H9 (cell line): ENCODE data around the gene XAF1. TPM values are rescaled to one million over a fixed set of nuclear protein-coding genes. Genes with fewer than 3 reads are reported as not detected.

Source experiments
- DNase-seq: peaks from one replicate; pipeline ENCODE4 v3.0.0-alpha.2; 2017
- H2AFZ ChIP-seq: one replicate; pipeline ENCODE4 v1.6.1; 2013; ENCODE audit warnings: mild to moderate bottlenecking, low read length, control low read depth, moderate library complexity
- H2AK5ac ChIP-seq: 2 replicates; pipeline ENCODE4 v1.6.1; 2013; ENCODE audit warnings: low read length, control low read depth, mixed read lengths; ENCODE audit not compliant: insufficient read length
- H2BK120ac ChIP-seq: one replicate; pipeline ENCODE4 v1.6.1; 2013; ENCODE audit warnings: low read depth, mild to moderate bottlenecking, low read length, control low read depth, inconsistent platforms; ENCODE audit not compliant: poor library complexity, severe bottlenecking
- H2BK12ac ChIP-seq: 2 replicates; pipeline ENCODE4 v1.6.1; 2013; ENCODE audit warnings: low read length, control low read depth, mixed read lengths, low read depth; ENCODE audit not compliant: insufficient read length
- H2BK15ac ChIP-seq: 2 replicates; pipeline ENCODE4 v1.6.1; 2013; ENCODE audit warnings: low read depth, low read length, control low read depth
- H2BK20ac ChIP-seq: one replicate; pipeline ENCODE4 v1.6.1; 2013; ENCODE audit warnings: low read depth, mild to moderate bottlenecking, low read length, control low read depth, inconsistent platforms; ENCODE audit not compliant: poor library complexity, severe bottlenecking
- H2BK5ac ChIP-seq: 2 replicates; pipeline ENCODE4 v1.6.1; 2013; ENCODE audit warnings: low read length, control low read depth, mixed read lengths; ENCODE audit not compliant: insufficient read length
- H3K14ac ChIP-seq: 2 replicates; pipeline ENCODE4 v1.6.1; 2013; ENCODE audit warnings: low read length, control low read depth; ENCODE audit not compliant: insufficient read depth
- H3K18ac ChIP-seq: 2 replicates; pipeline ENCODE4 v1.6.1; 2013; ENCODE audit warnings: low read depth, mild to moderate bottlenecking, mixed read lengths, low read length, control low read depth; ENCODE audit not compliant: insufficient read length
- H3K23ac ChIP-seq: 2 replicates; pipeline ENCODE4 v1.6.1; 2013; ENCODE audit warnings: low read length, control low read depth, mixed read lengths, low read depth; ENCODE audit not compliant: insufficient read length
- H3K23me2 ChIP-seq: 2 replicates; pipeline ENCODE4 v1.6.1; 2013; ENCODE audit warnings: low read depth, mild to moderate bottlenecking, mixed read lengths, low read length, control low read depth; ENCODE audit not compliant: insufficient read length, poor library complexity, severe bottlenecking
- H3K27ac ChIP-seq: 2 replicates; pipeline ENCODE4 v1.5.1; 2013; ENCODE audit warnings: low read length, control low read depth, mixed read lengths, low read depth; ENCODE audit not compliant: insufficient read length
- H3K27me3 ChIP-seq: 2 replicates; pipeline ENCODE4 v1.6.1; 2013; ENCODE audit warnings: low read length, control low read depth, inconsistent platforms; ENCODE audit not compliant: insufficient read depth
- H3K4ac ChIP-seq: 2 replicates; pipeline ENCODE4 v1.6.1; 2013; ENCODE audit warnings: low read depth, mild to moderate bottlenecking, control low read depth, inconsistent platforms, low read length, moderate library complexity
- H3K4me1 ChIP-seq: 2 replicates; pipeline ENCODE4 v1.6.1; 2013; ENCODE audit warnings: low read length, control low read depth, inconsistent platforms; ENCODE audit not compliant: insufficient read depth
- H3K4me2 ChIP-seq: 2 replicates; pipeline ENCODE4 v1.6.1; 2013; ENCODE audit warnings: low read length, control low read depth, mixed read lengths; ENCODE audit not compliant: insufficient read length, insufficient read depth
- H3K56ac ChIP-seq: 2 replicates; pipeline ENCODE4 v1.6.1; 2013; ENCODE audit warnings: low read depth, mild to moderate bottlenecking, mixed read lengths, low read length, control low read depth; ENCODE audit not compliant: insufficient read length
- H3K79me1 ChIP-seq: 2 replicates; pipeline ENCODE4 v1.6.1; 2013; ENCODE audit warnings: low read depth, mild to moderate bottlenecking, moderate library complexity, low read length, control low read depth, inconsistent platforms; ENCODE audit not compliant: insufficient read depth, poor library complexity, severe bottlenecking
- H3K79me2 ChIP-seq: 2 replicates; pipeline ENCODE4 v1.6.1; 2013; ENCODE audit warnings: low read length, control low read depth, inconsistent platforms; ENCODE audit not compliant: insufficient read depth
- H3K9ac ChIP-seq: 2 replicates; pipeline ENCODE4 v1.6.1; 2013; ENCODE audit warnings: low read length, control low read depth, mixed read lengths; ENCODE audit not compliant: insufficient read length; ENCODE audit errors: extremely low read depth
- H3K9me3 ChIP-seq: one replicate; pipeline ENCODE4 v1.6.1; 2013; ENCODE audit warnings: low read depth, low read length, inconsistent platforms; ENCODE audit not compliant: control insufficient read depth
- H3T11ph ChIP-seq: one replicate; pipeline ENCODE4 v1.6.1; 2013; ENCODE audit warnings: mild to moderate bottlenecking, low read length, control low read depth, inconsistent platforms
- H4K20me1 ChIP-seq: one replicate; pipeline ENCODE4 v1.6.1; 2013; ENCODE audit not compliant: control insufficient read depth, insufficient read length, insufficient read depth
- H4K5ac ChIP-seq: 2 replicates; pipeline ENCODE4 v1.6.1; 2013; ENCODE audit warnings: low read depth, mild to moderate bottlenecking, mixed read lengths, low read length, control low read depth; ENCODE audit not compliant: insufficient read length
- H4K8ac ChIP-seq: replicated peaks from 2 replicates; pipeline ENCODE4 v1.6.1; 2013; ENCODE audit warnings: low read length, control low read depth, mixed read lengths, low read depth; ENCODE audit not compliant: insufficient read length
- H4K91ac ChIP-seq: 2 replicates; pipeline ENCODE4 v1.6.1; 2013; ENCODE audit warnings: low read depth, mild to moderate bottlenecking, moderate library complexity, mixed read lengths, low read length, control low read depth; ENCODE audit not compliant: insufficient read length
- H3K27ac Mint-ChIP-seq, 3 experiments: 2 replicates in 2 of 3; 3 replicates in 1 of 3; pipeline ENCODE4 v1.8.0; 2020 to 2021; ENCODE audit warnings: mixed read lengths in 3 of 3, mild to moderate bottlenecking in 1 of 3, moderate library complexity in 1 of 3
- H3K27me3 Mint-ChIP-seq: 2 replicates; pipeline ENCODE4 v1.8.0; 2021; ENCODE audit warnings: low read depth, mild to moderate bottlenecking, moderate library complexity, mixed read lengths
- H3K36me3 Mint-ChIP-seq, 3 experiments: 2 replicates in 2 of 3; 3 replicates in 1 of 3; pipeline ENCODE4 v1.8.0; 2020 to 2021; ENCODE audit warnings: low read depth in 3 of 3, mixed read lengths in 3 of 3; ENCODE audit not compliant: insufficient read depth in 1 of 3
- H3K4me1 Mint-ChIP-seq, 2 experiments: 2 replicates each; pipeline ENCODE4 v1.8.0; 2020; ENCODE audit warnings: mixed read lengths in 2 of 2
- H3K4me3 Mint-ChIP-seq, 2 experiments: 2 replicates in 1 of 2; 3 replicates in 1 of 2; pipeline ENCODE4 v1.8.0; 2020 to 2021; ENCODE audit warnings: mild to moderate bottlenecking in 2 of 2, mixed read lengths in 2 of 2, moderate library complexity in 1 of 2
- H3K9me3 Mint-ChIP-seq, 2 experiments: 2 replicates in 1 of 2; 3 replicates in 1 of 2; pipeline ENCODE4 v1.8.0; 2020; ENCODE audit warnings: mild to moderate bottlenecking in 2 of 2, mixed read lengths in 2 of 2, moderate library complexity in 1 of 2
- WGBS: extraction: QIAGEN DNeasy Blood & Tissue Kit; methylation state at CpG from one replicate; pipeline ENCODE4 v1.1.7; 2013; ENCODE audit warnings: missing lambda C conversion rate, low lambda C conversion rate, mixed read lengths; ENCODE audit not compliant: insufficient read length; ENCODE audit errors: extremely low coverage; 5-methylcytosine and 5-hydroxymethylcytosine counted together
- total RNA-seq: library from RNA; stranded (reverse); gene quantifications from 2 replicates; pipeline ENCODE4 v1.2.1, GENCODE V29; 2021
- TF ChIP-seq, protein P1 (sequence below): fragments of 200-600 bp; sonication (generic); conservative IDR thresholded peaks from 3 replicates; pipeline ENCODE4 v1.8.0; 2021; ENCODE audit warnings: antibody characterized with exemption, mild to moderate bottlenecking

The XAF1 gene
- total RNA-seq, 1 experiment from 2014 or later = not detected

DNA sequence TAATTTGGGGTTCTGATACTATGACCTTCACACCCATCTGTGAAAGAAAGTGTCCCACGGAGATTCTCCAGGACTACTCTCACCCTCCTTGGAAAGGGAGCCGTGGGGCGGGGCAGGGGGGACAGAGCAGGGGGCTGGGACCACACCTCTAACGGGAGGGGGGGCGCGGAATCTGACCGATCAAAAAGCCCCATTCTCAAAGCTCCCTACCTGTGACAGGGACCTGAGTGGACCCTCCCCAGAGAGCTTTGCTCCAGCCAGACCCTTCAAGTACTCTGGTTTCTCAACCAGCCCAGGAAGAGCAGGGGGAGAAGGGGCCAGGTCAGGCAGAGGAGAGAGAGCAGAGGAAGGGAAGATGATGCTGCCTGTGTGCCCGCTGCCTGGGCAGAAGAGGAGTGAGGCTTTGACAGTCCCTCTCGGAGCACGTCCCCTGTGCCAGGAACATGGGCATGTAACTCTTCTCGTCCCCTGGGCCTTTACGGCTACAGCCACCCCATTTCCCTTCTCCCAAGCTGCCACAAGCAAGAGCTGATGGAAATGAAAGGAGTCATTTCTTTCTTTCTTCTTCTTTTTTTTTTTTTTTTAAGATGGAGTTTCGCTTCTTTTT lies 682 bp downstream of the XAF1 start:
- H3K14ac ChIP-seq = no peak overlapping the region
- no peak overlapping the region for H4K8ac ChIP-seq
- no peak overlapping the region for H3K23ac ChIP-seq
- no peaks in the 10 kb centered on the region for H4K20me1 ChIP-seq
- H4K91ac ChIP-seq = no peak overlapping the region
- no peak overlapping the region for H2BK120ac ChIP-seq
- H3K23me2 ChIP-seq = no peaks in the 10 kb centered on the region
- H3K36me3 Mint-ChIP-seq = peaks cover 0 to 2% (median 0%) of the 10 kb centered on the region in 3 experiments; a peak in 1 of 7 replicates
- no peaks in the 10 kb centered on the region for H3K79me1 ChIP-seq
- H3K9ac ChIP-seq = no peak overlapping the region
- peaks cover 40 to 42% of the 10 kb centered on the region in 2 experiments for H3K4me1 Mint-ChIP-seq
- H2BK5ac ChIP-seq = no peak overlapping the region
- no peak overlapping the region for H2AFZ ChIP-seq
- peaks cover 2% of the 10 kb centered on the region for H3K27me3 Mint-ChIP-seq
- no peak for DNase-seq
- peaks cover 9% of the 10 kb centered on the region; the same call in 1 of the 2 replicates for H3K4me1 ChIP-seq
- H3T11ph ChIP-seq = no peak overlapping the region
- H3K27ac Mint-ChIP-seq = no peak overlapping the region
- no peak overlapping the region for H3K4me2 ChIP-seq
- no peak overlapping the region for H4K5ac ChIP-seq
- no peak overlapping the region for H3K4me3 Mint-ChIP-seq
- H2BK20ac ChIP-seq = no peak overlapping the region
- no peaks in the 10 kb centered on the region for H3K79me2 ChIP-seq
- H3K27me3 ChIP-seq = no peaks in the 10 kb centered on the region
- H2BK15ac ChIP-seq = no peak overlapping the region
- no CpG with 5 or more reads among the region's 13 CpGs for WGBS
- no peak overlapping the region for H3K27ac ChIP-seq
- no peak overlapping the region for H2AK5ac ChIP-seq
- TF ChIP-seq, protein P1, sequence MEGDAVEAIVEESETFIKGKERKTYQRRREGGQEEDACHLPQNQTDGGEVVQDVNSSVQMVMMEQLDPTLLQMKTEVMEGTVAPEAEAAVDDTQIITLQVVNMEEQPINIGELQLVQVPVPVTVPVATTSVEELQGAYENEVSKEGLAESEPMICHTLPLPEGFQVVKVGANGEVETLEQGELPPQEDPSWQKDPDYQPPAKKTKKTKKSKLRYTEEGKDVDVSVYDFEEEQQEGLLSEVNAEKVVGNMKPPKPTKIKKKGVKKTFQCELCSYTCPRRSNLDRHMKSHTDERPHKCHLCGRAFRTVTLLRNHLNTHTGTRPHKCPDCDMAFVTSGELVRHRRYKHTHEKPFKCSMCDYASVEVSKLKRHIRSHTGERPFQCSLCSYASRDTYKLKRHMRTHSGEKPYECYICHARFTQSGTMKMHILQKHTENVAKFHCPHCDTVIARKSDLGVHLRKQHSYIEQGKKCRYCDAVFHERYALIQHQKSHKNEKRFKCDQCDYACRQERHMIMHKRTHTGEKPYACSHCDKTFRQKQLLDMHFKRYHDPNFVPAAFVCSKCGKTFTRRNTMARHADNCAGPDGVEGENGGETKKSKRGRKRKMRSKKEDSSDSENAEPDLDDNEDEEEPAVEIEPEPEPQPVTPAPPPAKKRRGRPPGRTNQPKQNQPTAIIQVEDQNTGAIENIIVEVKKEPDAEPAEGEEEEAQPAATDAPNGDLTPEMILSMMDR = no peak
- no peak overlapping the region for H3K18ac ChIP-seq
- H3K9me3 ChIP-seq = no peaks in the 10 kb centered on the region
- H2BK12ac ChIP-seq = no peak overlapping the region
- H3K9me3 Mint-ChIP-seq = no peaks in the 10 kb centered on the region
- no peak overlapping the region for H3K56ac ChIP-seq
- H3K4ac ChIP-seq = no peak overlapping the region
